ENCODE data around the gene NDUFAB1. TPM values are rescaled to one million over a fixed set of nuclear protein-coding genes. Genes with fewer than 3 reads are reported as not detected.
A peak's percentile ranks its signal among the peaks of the same experiment; 100 is the strongest.

NDUFAB1 gene
- polyA plus RNA-seq, 1 of the 3 experiments (the other 2 are of a cell fraction): 187 TPM

DNA sequence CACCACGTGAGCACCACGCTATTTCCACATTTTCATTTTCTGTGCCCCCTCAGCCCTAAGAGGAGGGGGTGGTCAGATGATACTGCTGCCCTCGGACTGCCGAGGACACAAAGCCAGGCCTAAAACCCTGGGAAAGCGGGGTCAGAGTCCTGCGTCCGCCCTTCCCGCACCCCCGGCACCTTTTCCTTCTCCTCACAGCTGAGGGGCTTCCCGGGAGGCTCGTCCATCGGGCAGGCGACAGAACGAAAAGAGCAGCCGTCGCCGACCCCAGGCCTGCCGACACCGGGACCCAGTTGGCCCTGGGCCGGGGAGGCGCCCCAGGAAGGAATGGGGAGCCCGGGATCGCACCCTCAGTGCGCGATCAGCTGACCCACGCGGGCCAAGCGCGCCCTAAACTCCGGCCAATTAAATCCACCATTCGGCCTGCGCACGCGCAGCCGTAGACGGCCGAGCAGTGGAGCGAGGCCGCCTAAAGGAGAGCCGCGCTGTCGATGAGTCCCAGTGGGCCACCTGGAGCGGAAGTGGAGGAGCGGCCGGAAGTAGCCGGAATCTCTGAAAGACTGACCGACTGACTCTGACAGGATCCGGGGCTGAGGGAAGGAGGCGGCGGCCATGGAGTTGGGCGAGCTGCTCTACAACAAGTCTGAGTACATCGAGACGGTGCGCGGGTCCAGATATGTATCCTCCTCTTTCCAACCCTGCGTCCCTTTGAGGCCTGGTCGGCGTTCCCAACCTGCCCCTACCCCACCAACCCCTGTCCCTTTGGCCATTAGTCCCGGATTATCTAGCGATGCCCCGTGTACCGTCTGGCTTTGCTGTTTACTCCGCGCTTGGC is 45.0 kb upstream of the NDUFAB1 start, which contains the start of the genes DCTN5 and PALB2 (continued):
- TF ChIP-seq RFX5 (IDR thresholded peaks at IDR 0.05; ENCODE audit: low read length) (no peak), SMC3 (IDR thresholded peaks at IDR 0.05; ENCODE audit: low read depth, low read length) (no peak), SIN3A (IDR thresholded peaks at IDR 0.05; ENCODE audit: borderline replicate concordance, low read depth, low read length) (peak; percentile 91), RAD21 (IDR thresholded peaks at IDR 0.05; ENCODE audit: low read length) (no peak), YY1 (IDR thresholded peaks at IDR 0.05; ENCODE audit: low read depth) (peak; percentile 79), CHD2 (IDR thresholded peaks at IDR 0.05; ENCODE audit: low read length, partially characterized antibody) (peak; percentile 88), MXI1 (IDR thresholded peaks at IDR 0.05; ENCODE audit: low read depth, low read length) (peak; percentile 69), RCOR1 (IDR thresholded peaks at IDR 0.05; ENCODE audit: low read length) (peak; percentile 21; the same call in 1 of the 2 replicates), ELF1 (IDR thresholded peaks at IDR 0.05) (peak; percentile 85), FOSL2 (IDR thresholded peaks at IDR 0.05; ENCODE audit: borderline replicate concordance, low read depth) (no peak), GATA2 (CRISPR knock-in tag; IDR thresholded peaks at IDR 0.05) (no peak)
- TF ChIP-seq, protein P1, sequence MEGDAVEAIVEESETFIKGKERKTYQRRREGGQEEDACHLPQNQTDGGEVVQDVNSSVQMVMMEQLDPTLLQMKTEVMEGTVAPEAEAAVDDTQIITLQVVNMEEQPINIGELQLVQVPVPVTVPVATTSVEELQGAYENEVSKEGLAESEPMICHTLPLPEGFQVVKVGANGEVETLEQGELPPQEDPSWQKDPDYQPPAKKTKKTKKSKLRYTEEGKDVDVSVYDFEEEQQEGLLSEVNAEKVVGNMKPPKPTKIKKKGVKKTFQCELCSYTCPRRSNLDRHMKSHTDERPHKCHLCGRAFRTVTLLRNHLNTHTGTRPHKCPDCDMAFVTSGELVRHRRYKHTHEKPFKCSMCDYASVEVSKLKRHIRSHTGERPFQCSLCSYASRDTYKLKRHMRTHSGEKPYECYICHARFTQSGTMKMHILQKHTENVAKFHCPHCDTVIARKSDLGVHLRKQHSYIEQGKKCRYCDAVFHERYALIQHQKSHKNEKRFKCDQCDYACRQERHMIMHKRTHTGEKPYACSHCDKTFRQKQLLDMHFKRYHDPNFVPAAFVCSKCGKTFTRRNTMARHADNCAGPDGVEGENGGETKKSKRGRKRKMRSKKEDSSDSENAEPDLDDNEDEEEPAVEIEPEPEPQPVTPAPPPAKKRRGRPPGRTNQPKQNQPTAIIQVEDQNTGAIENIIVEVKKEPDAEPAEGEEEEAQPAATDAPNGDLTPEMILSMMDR (IDR thresholded peaks at IDR 0.05): no peak
- TF ChIP-seq, protein P2, sequence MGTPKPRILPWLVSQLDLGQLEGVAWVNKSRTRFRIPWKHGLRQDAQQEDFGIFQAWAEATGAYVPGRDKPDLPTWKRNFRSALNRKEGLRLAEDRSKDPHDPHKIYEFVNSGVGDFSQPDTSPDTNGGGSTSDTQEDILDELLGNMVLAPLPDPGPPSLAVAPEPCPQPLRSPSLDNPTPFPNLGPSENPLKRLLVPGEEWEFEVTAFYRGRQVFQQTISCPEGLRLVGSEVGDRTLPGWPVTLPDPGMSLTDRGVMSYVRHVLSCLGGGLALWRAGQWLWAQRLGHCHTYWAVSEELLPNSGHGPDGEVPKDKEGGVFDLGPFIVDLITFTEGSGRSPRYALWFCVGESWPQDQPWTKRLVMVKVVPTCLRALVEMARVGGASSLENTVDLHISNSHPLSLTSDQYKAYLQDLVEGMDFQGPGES (IDR thresholded peaks at IDR 0.05; ENCODE audit: low read depth, low read length): 0 out of 2 replicates have a peak, but pooled peaks have one; percentile 31
- TF ChIP-seq, protein P3, sequence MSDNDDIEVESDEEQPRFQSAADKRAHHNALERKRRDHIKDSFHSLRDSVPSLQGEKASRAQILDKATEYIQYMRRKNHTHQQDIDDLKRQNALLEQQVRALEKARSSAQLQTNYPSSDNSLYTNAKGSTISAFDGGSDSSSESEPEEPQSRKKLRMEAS (IDR thresholded peaks at IDR 0.05; ENCODE audit: low read depth): peak; percentile 94

DNA sequence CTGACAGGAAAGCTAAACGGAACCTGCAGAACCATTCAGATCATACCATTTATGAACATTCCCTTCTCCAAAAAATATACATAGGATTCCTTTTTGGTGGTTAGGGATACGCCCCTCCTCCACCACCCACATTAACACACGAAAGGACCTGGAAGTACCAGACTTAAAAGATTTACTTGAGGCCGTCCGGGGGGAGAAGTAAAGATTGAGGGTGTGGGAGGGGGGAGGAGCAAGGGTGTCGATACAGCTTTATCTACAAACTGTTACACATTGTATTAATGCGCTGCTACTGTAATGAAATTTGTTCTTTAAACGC is 44.5 kb upstream of the NDUFAB1 start:
- no peaks in the 10 kb centered on the region for H3F3A ChIP-seq (replicated peaks; ENCODE audit: insufficient read depth)
- H3K4me1 ChIP-seq (ENCODE audit: control insufficient read depth in 1 of 2, insufficient read depth in 2 of 2, low read depth in 1 of 2, low read length in 1 of 2): peaks cover 11 to 13% of the 10 kb centered on the region in 2 experiments; a peak in 2 of 4 replicates
- peak; percentile 41 for DNase-seq
- peak overlapping the region; percentile 94 for H3K9ac ChIP-seq
- peak overlapping the region; percentile 88 for H3K4me2 ChIP-seq
- peak overlapping the region; percentile 82; the same call in 1 of the 2 replicates for H2AFZ ChIP-seq (ENCODE audit: low read depth)
- H3K27me3 ChIP-seq (ENCODE audit: insufficient read depth): no peaks in the 10 kb centered on the region
- peak overlapping the region; percentile 31 to 87; a peak in 2 of 4 replicates for H3K27ac ChIP-seq (ENCODE audit: low read depth in 2 of 2, low read length in 1 of 2)
- peaks cover 75% of the 10 kb centered on the region for H3K79me2 ChIP-seq (ENCODE audit: insufficient read depth)
- no peaks in the 10 kb centered on the region for H4K20me1 ChIP-seq (ENCODE audit: insufficient read depth)
- WGBS (ENCODE audit: low lambda C conversion rate): 5% methylated on average over 8 of the region's 8 CpGs
- H3K9me2 ChIP-seq: no peaks in the 10 kb centered on the region
- peak overlapping the region; percentile 85 to 99 for H3K4me3 ChIP-seq (ENCODE audit: low read depth in 2 of 2, low read length in 1 of 2)
- POLR2A ChIA-PET: no interaction called here
- H3K36me3 ChIP-seq (replicated peaks in 1 of 2; ENCODE audit: control insufficient read depth in 1 of 2, insufficient read depth in 2 of 2, low read length in 1 of 2): peaks cover 19 to 46% of the 10 kb centered on the region in 2 experiments
- CTCF ChIA-PET: interaction anchor here (1.0 kb wide), 1 partner anchor 39 kb away, joined by 3 read pairs; no protein-coding TSS in a partner anchor
- no peaks in the 10 kb centered on the region for H3K9me3 ChIP-seq
- TF ChIP-seq, protein P4, sequence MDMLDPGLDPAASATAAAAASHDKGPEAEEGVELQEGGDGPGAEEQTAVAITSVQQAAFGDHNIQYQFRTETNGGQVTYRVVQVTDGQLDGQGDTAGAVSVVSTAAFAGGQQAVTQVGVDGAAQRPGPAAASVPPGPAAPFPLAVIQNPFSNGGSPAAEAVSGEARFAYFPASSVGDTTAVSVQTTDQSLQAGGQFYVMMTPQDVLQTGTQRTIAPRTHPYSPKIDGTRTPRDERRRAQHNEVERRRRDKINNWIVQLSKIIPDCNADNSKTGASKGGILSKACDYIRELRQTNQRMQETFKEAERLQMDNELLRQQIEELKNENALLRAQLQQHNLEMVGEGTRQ (IDR thresholded peaks at IDR 0.05; ENCODE audit: borderline replicate concordance, low read depth, low read length): no peak
- TF ChIP-seq, protein P5, sequence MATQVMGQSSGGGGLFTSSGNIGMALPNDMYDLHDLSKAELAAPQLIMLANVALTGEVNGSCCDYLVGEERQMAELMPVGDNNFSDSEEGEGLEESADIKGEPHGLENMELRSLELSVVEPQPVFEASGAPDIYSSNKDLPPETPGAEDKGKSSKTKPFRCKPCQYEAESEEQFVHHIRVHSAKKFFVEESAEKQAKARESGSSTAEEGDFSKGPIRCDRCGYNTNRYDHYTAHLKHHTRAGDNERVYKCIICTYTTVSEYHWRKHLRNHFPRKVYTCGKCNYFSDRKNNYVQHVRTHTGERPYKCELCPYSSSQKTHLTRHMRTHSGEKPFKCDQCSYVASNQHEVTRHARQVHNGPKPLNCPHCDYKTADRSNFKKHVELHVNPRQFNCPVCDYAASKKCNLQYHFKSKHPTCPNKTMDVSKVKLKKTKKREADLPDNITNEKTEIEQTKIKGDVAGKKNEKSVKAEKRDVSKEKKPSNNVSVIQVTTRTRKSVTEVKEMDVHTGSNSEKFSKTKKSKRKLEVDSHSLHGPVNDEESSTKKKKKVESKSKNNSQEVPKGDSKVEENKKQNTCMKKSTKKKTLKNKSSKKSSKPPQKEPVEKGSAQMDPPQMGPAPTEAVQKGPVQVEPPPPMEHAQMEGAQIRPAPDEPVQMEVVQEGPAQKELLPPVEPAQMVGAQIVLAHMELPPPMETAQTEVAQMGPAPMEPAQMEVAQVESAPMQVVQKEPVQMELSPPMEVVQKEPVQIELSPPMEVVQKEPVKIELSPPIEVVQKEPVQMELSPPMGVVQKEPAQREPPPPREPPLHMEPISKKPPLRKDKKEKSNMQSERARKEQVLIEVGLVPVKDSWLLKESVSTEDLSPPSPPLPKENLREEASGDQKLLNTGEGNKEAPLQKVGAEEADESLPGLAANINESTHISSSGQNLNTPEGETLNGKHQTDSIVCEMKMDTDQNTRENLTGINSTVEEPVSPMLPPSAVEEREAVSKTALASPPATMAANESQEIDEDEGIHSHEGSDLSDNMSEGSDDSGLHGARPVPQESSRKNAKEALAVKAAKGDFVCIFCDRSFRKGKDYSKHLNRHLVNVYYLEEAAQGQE (IDR thresholded peaks at IDR 0.05; ENCODE audit: low read depth, low read length): no peak
- TF ChIP-seq, protein P6, sequence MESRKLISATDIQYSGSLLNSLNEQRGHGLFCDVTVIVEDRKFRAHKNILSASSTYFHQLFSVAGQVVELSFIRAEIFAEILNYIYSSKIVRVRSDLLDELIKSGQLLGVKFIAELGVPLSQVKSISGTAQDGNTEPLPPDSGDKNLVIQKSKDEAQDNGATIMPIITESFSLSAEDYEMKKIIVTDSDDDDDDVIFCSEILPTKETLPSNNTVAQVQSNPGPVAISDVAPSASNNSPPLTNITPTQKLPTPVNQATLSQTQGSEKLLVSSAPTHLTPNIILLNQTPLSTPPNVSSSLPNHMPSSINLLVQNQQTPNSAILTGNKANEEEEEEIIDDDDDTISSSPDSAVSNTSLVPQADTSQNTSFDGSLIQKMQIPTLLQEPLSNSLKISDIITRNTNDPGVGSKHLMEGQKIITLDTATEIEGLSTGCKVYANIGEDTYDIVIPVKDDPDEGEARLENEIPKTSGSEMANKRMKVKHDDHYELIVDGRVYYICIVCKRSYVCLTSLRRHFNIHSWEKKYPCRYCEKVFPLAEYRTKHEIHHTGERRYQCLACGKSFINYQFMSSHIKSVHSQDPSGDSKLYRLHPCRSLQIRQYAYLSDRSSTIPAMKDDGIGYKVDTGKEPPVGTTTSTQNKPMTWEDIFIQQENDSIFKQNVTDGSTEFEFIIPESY (IDR thresholded peaks at IDR 0.05; ENCODE audit: borderline replicate concordance, low read depth): no peak
- TF ChIP-seq GATA2 (CRISPR knock-in tag; IDR thresholded peaks at IDR 0.05) (no peak), FOXJ3 (CRISPR knock-in tag; IDR thresholded peaks at IDR 0.05) (no peak)
- TF ChIP-seq, protein P7, sequence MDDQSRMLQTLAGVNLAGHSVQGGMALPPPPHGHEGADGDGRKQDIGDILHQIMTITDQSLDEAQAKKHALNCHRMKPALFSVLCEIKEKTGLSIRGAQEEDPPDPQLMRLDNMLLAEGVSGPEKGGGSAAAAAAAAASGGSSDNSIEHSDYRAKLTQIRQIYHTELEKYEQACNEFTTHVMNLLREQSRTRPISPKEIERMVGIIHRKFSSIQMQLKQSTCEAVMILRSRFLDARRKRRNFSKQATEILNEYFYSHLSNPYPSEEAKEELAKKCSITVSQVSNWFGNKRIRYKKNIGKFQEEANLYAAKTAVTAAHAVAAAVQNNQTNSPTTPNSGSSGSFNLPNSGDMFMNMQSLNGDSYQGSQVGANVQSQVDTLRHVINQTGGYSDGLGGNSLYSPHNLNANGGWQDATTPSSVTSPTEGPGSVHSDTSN (IDR thresholded peaks at IDR 0.05): no peak
